Mucosa of descending colon (tissue), 3 donors: ENCODE measurements around the gene HMX3. TPM values are rescaled to one million over a fixed set of nuclear protein-coding genes. Genes with fewer than 3 reads are reported as not detected.
A peak's percentile ranks its signal among the peaks of the same experiment; 100 is the strongest.

Source experiments
- ATAC-seq: fragments of 200-7000 bp; cut with Tn5 transposase; one replicate; pipeline ENCODE4 v1.9.1; 2020; ENCODE audit warnings: mild to moderate bottlenecking, moderate library complexity
- DNase-seq, 3 donors: peaks; one replicate each; pipeline ENCODE4 v3.0.0-alpha.2; 2020
- H3K36me3 ChIP-seq: fragments of 200-600 bp; one replicate; pipeline ENCODE4 v1.8.0; 2021; ENCODE audit warnings: low read depth, mild to moderate bottlenecking
- H3K4me1 ChIP-seq: fragments of 200-600 bp; one replicate; pipeline ENCODE4 v1.8.0; 2021; ENCODE audit warnings: low read depth, mild to moderate bottlenecking
- H3K4me3 ChIP-seq: fragments of 200-600 bp; one replicate; pipeline ENCODE4 v1.8.0; 2021; ENCODE audit warnings: mild to moderate bottlenecking
- H3K9me3 ChIP-seq: fragments of 200-600 bp; one replicate; pipeline ENCODE4 v1.8.0; 2021; ENCODE audit warnings: mild to moderate bottlenecking
- CTCF ChIP-seq: fragments of 200-600 bp; IDR thresholded peaks from one replicate; pipeline ENCODE4 v1.8.0; 2022; ENCODE audit warnings: antibody characterized with exemption, mild to moderate bottlenecking
- intact Hi-C, 2 donors: fragments of 100-400 bp; cut with DNase I in 1 of 2; cut with micrococcal nuclease in 1 of 2; formaldehyde crosslinking; loops; one replicate each; pipeline versions ENCODE4 v1.11.0 to v1.11.1; 2022; cut with DNase I, micrococcal nuclease
- total RNA-seq, 3 donors: library from RNA; stranded (reverse); fragmentation: NEBNext Ultra II Directional in 2 of 3; extraction: Animal tissue kit (Norgen Biotek cat#: 25700) in 2 of 3; gene quantifications; one replicate each; pipeline versions ENCODE4 v1.2.1 to v1.2.4, GENCODE V29; 2021 to 2023
- donor health status: DM: no; HTN: no; CAD: no; lungs with moderate emphysema.
- donor health status: DM: no; HTN: no; CAD: no.
- donor health status: DM: no; HTN: yes; CAD: no.

Gene HMX3
- total RNA-seq, 3 donors from 2014 or later, result 0.92 to 1.4 TPM; not detected in 1

GRCh38 chr10:123126246-123126645 is 9.5 kb upstream of the HMX3 start:
- ATAC-seq, result no peak
- H3K9me3 ChIP-seq, result no peaks in the 10 kb centered on the region
- H3K4me1 ChIP-seq, result no peaks in the 10 kb centered on the region
- H3K4me3 ChIP-seq, result no peak overlapping the region
- intact Hi-C loops, result no loop called here
- H3K36me3 ChIP-seq, result no peaks in the 10 kb centered on the region
- no peak for TF ChIP-seq CTCF
- DNase-seq, result no peak

- peaks cover 10% of the 10 kb centered on the region for H3K4me1 ChIP-seq
- no peaks in the 10 kb centered on the region for H3K9me3 ChIP-seq
- peak; percentile 67 for ATAC-seq
- no peak for TF ChIP-seq CTCF
- H3K4me3 ChIP-seq, result no peak overlapping the region
- intact Hi-C loops, result loop anchor here in 1 of 2 donors (5.0 kb wide), 1 partner anchor 428 kb away; no protein-coding TSS in a partner anchor
- no peaks in the 10 kb centered on the region for H3K36me3 ChIP-seq
- no peak for DNase-seq
Observed at GRCh38 chr10:123129618-123130271, 6.0 kb upstream of the HMX3 start.

GRCh38 chr10:123132576-123133477 is 2.9 kb upstream of the HMX3 start:
- Histone ChIP-seq H3K4me1 (peaks cover 39% of the 10 kb centered on the region), H3K4me3 (no peak overlapping the region), H3K9me3 (no peaks in the 10 kb centered on the region), H3K36me3 (no peaks in the 10 kb centered on the region)
- DNase-seq (peak; percentile 79 to 93 (median 88)), ATAC-seq (peak; percentile 87)
- TF ChIP-seq CTCF, result peak; percentile 94
- intact Hi-C loops, result loop anchor here in 1 of 2 donors (5.0 kb wide), 1 partner anchor 424 kb away; no protein-coding TSS in a partner anchor

- DNase-seq (no peak), ATAC-seq (no peak)
- Histone ChIP-seq H3K9me3 (no peaks in the 10 kb centered on the region), H3K4me1 (peaks cover 39% of the 10 kb centered on the region), H3K4me3 (no peak overlapping the region), H3K36me3 (no peaks in the 10 kb centered on the region)
- TF ChIP-seq CTCF, result no peak
- intact Hi-C loops, result loop anchor here in 1 of 2 donors (5.0 kb wide), 1 partner anchor 424 kb away; no protein-coding TSS in a partner anchor
Observed at GRCh38 chr10:123133541-123134342, 2.0 kb upstream of the HMX3 start.

- no peak for ATAC-seq
- intact Hi-C loops, result loop anchor here in 1 of 2 donors (5.0 kb wide), 1 partner anchor 423 kb away; no protein-coding TSS in a partner anchor
- Histone ChIP-seq H3K4me3 (no peak overlapping the region), H3K9me3 (no peaks in the 10 kb centered on the region), H3K36me3 (no peaks in the 10 kb centered on the region), H3K4me1 (peaks cover 39% of the 10 kb centered on the region)
- TF ChIP-seq CTCF, result no peak
- peak in 1 of 3 donors; percentile 47 for DNase-seq
Observed at GRCh38 chr10:123134343-123134914, 1.3 kb upstream of the HMX3 start.
